Body of pancreas (tissue), 4 donors: Measurements from ENCODE around the gene TMEM184A.

Experiments used
- CTCF ChIP-seq, 7 experiments: fragments of 450-650 bp in 4 of 7; fragments of 200-600 bp in 3 of 7; sonication (generic) in 3 of 7; IDR thresholded peaks; one replicate each; pipeline ENCODE4 v1.5.1; 2016 to 2019; ENCODE audit warnings: antibody characterized with exemption in 7 of 7
- POLR2A ChIP-seq, 3 donors: fragments of 450-650 bp; IDR thresholded peaks; one replicate each; pipeline ENCODE4 v1.6.1; 2016; ENCODE audit warnings: antibody characterized with exemption in 3 of 3, mild to moderate bottlenecking in 2 of 3

- no peak for TF ChIP-seq POLR2A (IDR thresholded peaks at IDR 0.05)
- TF ChIP-seq CTCF (IDR thresholded peaks at IDR 0.05), result no peak
Measured at GRCh38 chr7:1586126-1586826, 30.3 kb upstream of the TMEM184A start.
